PC-3 (cell line): ENCODE results near the gene FPR3. TPM values are rescaled to one million over a fixed set of nuclear protein-coding genes. Genes with fewer than 3 reads are reported as not detected.

Source experiments
- ATAC-seq: fragments of 200-7000 bp; cut with Tn5 transposase; 2 replicates; pipeline ENCODE4 v1.9.1; 2020; ENCODE audit warnings: mild to moderate bottlenecking, moderate library complexity
- BruUV-seq: library from RNA; stranded (reverse); fragments of 400-500 nt; replicated peaks from 2 replicates; lab custom pipeline; 2021; lab: Mats Ljungman, UMichigan
- CTCF ChIA-PET: fragments of 300-600 bp; sonication (Branson Sonifier 250); formaldehyde crosslinking; loops from one replicate; lab custom pipeline; 2022; ENCODE audit warnings: antibody characterized with exemption; lab: Charles Lee
- POLR2A ChIA-PET: fragments of 300-600 bp; sonication (Branson Sonifier 250); formaldehyde crosslinking; loops from one replicate; lab custom pipeline; 2022; ENCODE audit warnings: antibody characterized with exemption; ENCODE audit not compliant: unreplicated experiment; lab: Charles Lee
- DNase-seq: peaks from one replicate; pipeline ENCODE4 v3.0.0-alpha.2; 2015
- H2AFZ ChIP-seq: fragments of 300-600 bp; sonication (generic); 2 replicates; pipeline ENCODE4 v1.6.0; 2016; ENCODE audit warnings: antibody characterized with exemption, low read length
- H3F3A ChIP-seq: fragments of 300-600 bp; sonication (generic); one replicate; pipeline ENCODE4 v1.6.0; 2017; ENCODE audit warnings: antibody characterized with exemption, low read length, control low read depth, mild to moderate bottlenecking; ENCODE audit not compliant: unreplicated experiment
- H3K27ac ChIP-seq: fragments of 300-600 bp; sonication (generic); 2 replicates; pipeline ENCODE4 v1.5.1; 2016; ENCODE audit warnings: mild to moderate bottlenecking, low read length
- H3K27me3 ChIP-seq: fragments of 300-600 bp; sonication (generic); 2 replicates; pipeline ENCODE4 v1.6.1; 2016; ENCODE audit warnings: low read length, mixed read lengths
- H3K36me3 ChIP-seq: fragments of 300-600 bp; sonication (generic); 2 replicates; pipeline ENCODE4 v1.6.1; 2016; ENCODE audit warnings: low read depth, mixed run types, low read length, mixed read lengths
- H3K4me1 ChIP-seq: fragments of 300-600 bp; sonication (generic); 2 replicates; pipeline ENCODE4 v1.5.1; 2016; ENCODE audit warnings: low read length; ENCODE audit not compliant: insufficient read depth
- H3K4me2 ChIP-seq: fragments of 300-600 bp; sonication (generic); 2 replicates; pipeline ENCODE4 v1.6.0; 2016; ENCODE audit warnings: low read length
- H3K4me3 ChIP-seq: fragments of 300-600 bp; sonication (generic); 2 replicates; pipeline ENCODE4 v1.5.1; 2016; ENCODE audit warnings: mild to moderate bottlenecking, low read length, mixed read lengths
- H3K79me2 ChIP-seq: fragments of 300-600 bp; sonication (generic); 2 replicates; pipeline ENCODE4 v1.6.1; 2017; ENCODE audit warnings: low read length, mixed read lengths
- H3K9ac ChIP-seq: fragments of 300-600 bp; sonication (generic); 2 replicates; pipeline ENCODE4 v1.6.0; 2016; ENCODE audit warnings: mild to moderate bottlenecking, low read length
- H3K9me2 ChIP-seq: fragments of 300-600 bp; sonication (generic); replicated peaks from 2 replicates; pipeline ENCODE4 v1.6.1; 2016; ENCODE audit warnings: mixed run types, low read length, mixed read lengths
- H3K9me3 ChIP-seq: fragments of 300-600 bp; sonication (generic); 2 replicates; pipeline ENCODE4 v1.6.1; 2016; ENCODE audit warnings: low read length, mixed read lengths
- H4K20me1 ChIP-seq: fragments of 300-600 bp; sonication (generic); 2 replicates; pipeline ENCODE4 v1.6.1; 2016; ENCODE audit warnings: low read length, mixed read lengths
- CTCF ChIP-seq: fragments of 300-600 bp; sonication (generic); conservative IDR thresholded peaks from 2 replicates; pipeline ENCODE4 v1.5.1; 2017; ENCODE audit warnings: antibody characterized with exemption, low read depth, mild to moderate bottlenecking, low read length
- EZH2 ChIP-seq: fragments of 300-600 bp; sonication (generic); IDR thresholded peaks from one replicate; pipeline ENCODE4 v1.6.1; 2017; ENCODE audit warnings: antibody characterized with exemption, mild to moderate bottlenecking, low read length; ENCODE audit not compliant: unreplicated experiment
- EZH2phosphoT487 ChIP-seq: fragments of 300-600 bp; sonication (generic); IDR thresholded peaks from 2 replicates; pipeline ENCODE4 v1.6.1; 2018; ENCODE audit warnings: mild to moderate bottlenecking, antibody characterized with exemption, low read length, borderline replicate concordance
- intact Hi-C: fragments of 100-400 bp; cut with micrococcal nuclease; formaldehyde crosslinking; loops from 2 replicates; pipeline ENCODE4 v1.9.0; 2023
- total RNA-seq: library from RNA; depleted of rRNA; stranded (reverse); fragments of >200 nt; gene quantifications from 2 replicates; pipeline ENCODE4 v1.2.3, GENCODE V29; 2014

The FPR3 gene
- total RNA-seq, 1 experiment from 2014 or later: 0.26 TPM

GRCh38 chr19:51777570-51778462, 17.1 kb upstream of the FPR3 start:
- Histone ChIP-seq H3F3A (no peaks in the 10 kb centered on the region), H3K27me3 (peaks cover 18% of the 10 kb centered on the region; the same call in 1 of the 2 replicates), H2AFZ (peak overlapping the region; percentile 67), H4K20me1 (no peaks in the 10 kb centered on the region), H3K27ac (no peak overlapping the region), H3K4me1 (no peaks in the 10 kb centered on the region), H3K79me2 (no peaks in the 10 kb centered on the region), H3K4me3 (no peak overlapping the region), H3K9ac (no peak overlapping the region), H3K9me3 (no peaks in the 10 kb centered on the region), H3K9me2 (no peaks in the 10 kb centered on the region), H3K4me2 (peak overlapping the region; percentile 40), H3K36me3 (no peaks in the 10 kb centered on the region)
- intact Hi-C loops: loop anchor here (1.0 to 2.0 kb wide), 3 partner anchors 30 to 113 kb away; no protein-coding TSS in a partner anchor
- ATAC-seq (peak; percentile 98), DNase-seq (peak; percentile 87)
- TF ChIP-seq CTCF (peak; percentile 91), EZH2phosphoT487 (no peak)
- BruUV-seq: no TSS peak
- ChIA-PET POLR2A (interaction anchor here (0.6 kb wide), 1 partner anchor 98 kb away, joined by 15 read pairs; no protein-coding TSS in a partner anchor), CTCF (interaction anchor here (0.5 to 1.1 kb wide), 10 partner anchors 16 to 356 kb away, joined by 3 to 10 read pairs (median 3); no protein-coding TSS in a partner anchor)

GRCh38 chr19:51779181-51779580, 15.8 kb upstream of the FPR3 start:
- intact Hi-C loops: loop anchor here (2.0 kb wide), 1 partner anchor 114 kb away; no protein-coding TSS in a partner anchor
- H3K36me3 ChIP-seq: no peaks in the 10 kb centered on the region
- no peak overlapping the region for H3K4me3 ChIP-seq
- TF ChIP-seq EZH2phosphoT487 (no peak), CTCF (no peak), EZH2 (no peak)
- DNase-seq (no peak), ATAC-seq (no peak)
- no peaks in the 10 kb centered on the region for H3K9me2 ChIP-seq
- H3K9ac ChIP-seq: no peak overlapping the region
- H3K9me3 ChIP-seq: no peaks in the 10 kb centered on the region
- H3K27ac ChIP-seq: no peak overlapping the region
- no peaks in the 10 kb centered on the region for H3K79me2 ChIP-seq
- H2AFZ ChIP-seq: no peak overlapping the region
- no peaks in the 10 kb centered on the region for H4K20me1 ChIP-seq
- CTCF ChIA-PET: no interaction called here
- H3K27me3 ChIP-seq: peaks cover 18% of the 10 kb centered on the region; the same call in 1 of the 2 replicates
- no peaks in the 10 kb centered on the region for H3F3A ChIP-seq
- BruUV-seq: no TSS peak
- POLR2A ChIA-PET: no interaction called here
- H3K4me2 ChIP-seq: no peak overlapping the region
- peaks cover 7% of the 10 kb centered on the region for H3K4me1 ChIP-seq

- H3K9me3 ChIP-seq: no peaks in the 10 kb centered on the region
- no peaks in the 10 kb centered on the region for H3F3A ChIP-seq
- ChIA-PET POLR2A (no interaction called here), CTCF (no interaction called here)
- no peaks in the 10 kb centered on the region for H3K79me2 ChIP-seq
- TF ChIP-seq EZH2phosphoT487: no peak
- no peak for TF ChIP-seq CTCF
- TF ChIP-seq EZH2: no peak
- H3K4me2 ChIP-seq: no peak overlapping the region
- H3K9ac ChIP-seq: no peak overlapping the region
- H4K20me1 ChIP-seq: no peaks in the 10 kb centered on the region
- H3K27ac ChIP-seq: no peak overlapping the region
- no peaks in the 10 kb centered on the region for H3K36me3 ChIP-seq
- intact Hi-C loops: loop anchor here (2.0 kb wide), 1 partner anchor 115 kb away; no protein-coding TSS in a partner anchor
- H3K4me3 ChIP-seq: no peak overlapping the region
- no peaks in the 10 kb centered on the region for H3K9me2 ChIP-seq
- no TSS peak for BruUV-seq
- ATAC-seq: no peak
- no peak overlapping the region for H2AFZ ChIP-seq
- peaks cover 18% of the 10 kb centered on the region; the same call in 1 of the 2 replicates for H3K27me3 ChIP-seq
- DNase-seq: no peak
- peaks cover 12% of the 10 kb centered on the region for H3K4me1 ChIP-seq
Measured at GRCh38 chr19:51779703-51780102, 15.3 kb upstream of the FPR3 start.
